HS-27A (cell line): ENCODE results near the gene GNB1L.

Source experiments
- DNase-seq: peaks from one replicate; pipeline ENCODE4 v3.0.0-alpha.2; 2012; ENCODE audit warnings: low read depth, missing footprints

GNB1L gene

GRCh38 chr22:19862619-19863246, 8.1 kb upstream of the GNB1L start:
- DNase-seq = no peak

- no peak for DNase-seq
These were observed 5.3 kb upstream of the GNB1L start for GRCh38 chr22:19859861-19860510.

GRCh38 chr22:19857382-19857781, 2.7 kb upstream of the GNB1L start:
- no peak for DNase-seq

GRCh38 chr22:19855504-19856409, 1.1 kb upstream of the GNB1L start:
- DNase-seq = no peak

DNA sequence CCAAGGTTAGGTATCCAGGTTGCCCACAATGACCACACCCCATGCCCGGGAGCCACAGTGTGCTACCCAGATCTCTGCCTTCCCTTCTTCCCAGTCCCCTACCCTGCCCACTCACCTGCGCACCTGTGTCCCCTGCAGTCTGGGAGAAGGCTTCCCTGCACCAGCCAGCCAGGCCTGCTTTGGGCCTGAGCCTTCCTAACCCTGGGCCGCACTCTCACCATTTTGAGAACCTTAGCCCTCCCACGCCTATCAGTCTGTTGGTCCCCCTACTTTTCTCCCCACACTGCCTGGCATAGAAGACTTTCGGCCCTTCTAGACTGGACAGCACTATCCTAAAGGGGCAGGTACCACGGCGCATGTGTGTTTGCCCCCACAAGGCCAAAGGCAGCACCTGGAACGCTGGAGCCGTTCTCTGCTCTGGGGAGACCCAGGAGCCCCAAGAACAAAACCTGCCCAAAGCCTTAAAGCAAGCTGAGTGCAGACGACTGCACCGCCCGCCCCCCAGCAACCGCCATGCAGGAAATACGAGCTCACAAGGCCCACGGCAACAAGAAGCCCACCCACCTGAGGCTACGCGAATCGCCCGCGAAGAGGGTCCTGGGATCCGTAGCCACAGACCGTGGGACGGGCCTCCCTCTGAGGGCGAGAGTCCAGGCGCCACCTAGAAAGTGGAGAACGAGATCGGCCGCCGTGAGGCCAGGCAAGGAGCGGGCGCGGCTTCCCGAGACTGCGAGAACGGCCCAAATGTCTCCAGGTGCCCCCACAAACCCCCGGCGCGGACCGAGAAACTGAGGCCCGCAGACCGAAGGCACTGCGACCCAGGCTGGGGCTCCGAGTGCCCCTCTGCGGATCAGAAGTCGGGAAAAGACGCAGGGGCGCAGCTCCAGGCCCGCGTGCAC, 546 bp downstream of the GNB1L start:
- no peak for DNase-seq

DNA sequence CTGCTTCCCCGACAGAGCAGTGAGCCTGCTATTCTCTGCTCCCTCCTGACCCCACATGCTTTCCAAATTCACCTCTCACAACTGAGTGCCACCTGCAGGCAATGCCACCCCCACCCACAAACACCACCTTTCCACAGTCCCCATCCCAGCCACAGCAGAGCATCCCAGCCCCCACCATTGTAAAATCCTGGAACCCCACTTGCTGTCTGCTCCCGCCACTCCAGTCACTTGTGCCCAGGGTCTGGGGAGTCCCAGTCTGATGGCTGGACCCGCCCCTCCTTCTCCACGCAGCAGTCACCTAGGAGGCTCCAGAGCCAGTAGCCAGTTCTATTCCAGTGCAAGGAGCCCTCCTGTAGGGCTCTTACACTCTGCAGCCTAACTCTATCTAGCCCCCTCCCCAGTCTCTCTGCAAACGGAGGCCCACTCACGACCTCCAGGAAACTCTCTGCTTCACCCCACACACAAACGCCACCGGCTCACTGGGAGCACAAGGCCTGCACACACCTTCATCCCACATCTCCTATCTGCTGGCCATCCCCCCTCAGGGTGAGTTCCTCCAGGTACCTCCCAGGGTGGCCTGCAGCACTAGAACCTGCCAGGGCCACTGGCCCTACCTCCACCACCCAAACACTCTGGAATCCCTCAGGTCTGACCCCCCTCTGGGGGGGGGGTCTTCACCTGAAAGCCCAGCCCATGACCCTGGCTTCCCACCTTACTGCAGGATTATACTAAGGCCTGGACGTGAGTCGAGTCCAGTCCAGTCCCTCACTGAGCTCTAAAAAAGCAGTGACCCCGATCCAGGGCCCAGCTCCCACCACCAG, 1.4 kb downstream of the GNB1L start:
- no peak for DNase-seq

- no peak for DNase-seq
These were observed 2.4 kb downstream of the GNB1L start for GRCh38 chr22:19852177-19852781.

DNA sequence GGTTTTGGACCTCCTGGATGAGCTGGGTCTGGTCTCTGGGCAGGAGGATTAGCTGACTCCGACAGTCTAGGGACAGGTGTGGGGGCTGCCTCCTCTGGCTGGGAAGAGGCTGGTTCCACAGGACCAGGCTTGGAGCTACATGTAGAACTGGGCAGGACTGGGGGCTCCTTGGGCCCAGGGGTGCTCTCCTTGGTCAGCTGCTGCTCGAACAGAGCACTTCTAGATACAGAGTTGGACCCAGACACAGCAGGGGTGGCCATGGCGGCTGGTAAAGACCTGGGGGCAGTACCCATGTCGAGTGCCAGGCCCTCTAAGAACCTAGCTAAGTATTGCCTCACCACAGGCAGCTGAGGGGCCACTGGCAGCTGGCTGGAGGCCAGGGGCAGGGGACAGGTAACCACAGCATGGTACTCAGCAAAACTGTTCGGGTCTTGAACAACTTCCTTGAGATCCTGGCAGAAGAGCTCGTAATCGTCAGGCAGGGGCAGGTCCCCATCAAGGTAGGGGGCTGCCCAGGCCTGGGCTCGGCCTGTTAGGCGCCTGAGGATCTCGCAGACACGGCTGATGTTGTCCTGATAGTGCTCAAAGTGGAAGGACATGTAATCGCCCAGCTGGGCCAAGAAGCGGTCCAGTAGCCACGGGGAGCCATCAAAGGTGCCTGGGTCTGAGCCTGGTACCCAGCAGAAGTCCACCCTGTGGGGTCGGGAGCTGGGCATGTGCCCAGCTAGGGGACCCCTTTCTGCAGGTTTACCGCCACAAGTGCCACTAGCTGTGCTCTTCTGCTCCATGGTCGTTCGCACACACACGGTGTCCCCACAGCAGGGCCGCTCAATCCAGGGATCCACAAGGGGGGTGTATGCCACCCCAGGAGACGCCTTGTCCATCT, 3.1 kb downstream of the GNB1L start:
- no peak for DNase-seq

DNA sequence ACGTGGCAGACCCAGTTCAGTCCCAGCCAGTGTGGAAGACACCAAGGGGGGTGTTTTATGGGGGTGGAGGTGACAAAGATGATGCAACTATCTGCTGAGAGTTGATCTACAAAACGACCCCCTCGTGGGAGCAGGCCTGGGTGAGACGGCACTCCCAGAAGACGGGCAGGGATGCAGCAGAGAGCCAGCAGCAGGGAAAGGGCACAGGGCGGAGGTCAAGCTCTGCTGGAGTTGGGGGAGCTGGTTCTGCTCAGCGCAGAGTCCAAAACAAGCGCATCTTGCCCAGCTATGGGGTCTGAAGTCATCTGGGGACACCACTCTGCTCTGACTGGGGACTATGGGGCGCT, 3.9 kb downstream of the GNB1L start:
- no peak for DNase-seq

DNA sequence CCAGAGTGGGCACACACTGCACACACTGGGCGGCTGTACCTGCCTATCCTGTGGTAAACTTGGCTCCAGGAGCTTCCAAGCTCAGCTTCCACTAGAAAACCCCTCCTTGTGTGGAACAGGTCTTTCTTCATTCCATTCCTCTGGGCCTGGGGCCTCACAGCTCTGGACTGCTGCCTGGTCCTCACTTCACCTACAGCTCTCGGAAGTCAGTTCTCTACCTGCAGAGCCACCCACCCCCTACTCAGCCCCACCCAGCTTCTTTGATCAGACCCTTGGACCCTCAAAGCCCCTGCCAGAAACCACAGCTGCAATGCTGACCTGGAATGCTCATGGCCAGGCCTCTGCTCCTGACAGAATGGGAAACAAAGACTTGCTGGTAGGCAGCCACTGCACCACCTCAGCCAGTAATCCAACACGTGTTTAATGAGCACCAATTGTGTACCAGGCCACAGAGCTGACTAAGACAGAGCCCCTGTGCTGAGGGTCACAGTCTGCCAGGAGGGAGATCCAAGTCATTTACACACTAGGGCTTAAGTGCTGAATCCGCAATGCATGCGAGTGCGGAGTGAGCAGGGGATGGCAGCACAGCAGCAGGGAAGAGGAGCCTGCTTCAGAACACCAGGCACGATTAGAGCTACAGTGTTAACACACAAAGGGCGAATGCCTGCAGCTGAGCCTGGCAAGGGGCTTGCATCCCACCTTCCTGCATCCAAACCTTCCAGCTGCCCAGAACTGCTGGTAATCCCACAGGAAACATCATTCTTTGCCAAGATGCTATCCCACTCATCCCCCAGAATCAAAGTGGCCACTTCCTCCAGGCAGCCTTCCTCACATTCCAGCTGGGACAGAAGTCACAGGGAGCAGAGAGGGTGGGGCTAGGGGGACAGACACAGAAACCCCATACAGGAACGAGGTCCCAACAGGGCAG, 4.6 kb downstream of the GNB1L start:
- DNase-seq = no peak

- DNase-seq = no peak
These were observed 6.1 kb downstream of the GNB1L start for GRCh38 chr22:19848298-19849224.

GRCh38 chr22:19847345-19847632, 7.4 kb downstream of the GNB1L start:
- no peak for DNase-seq

GRCh38 chr22:19846620-19847344, 7.9 kb downstream of the GNB1L start:
- no peak for DNase-seq

DNA sequence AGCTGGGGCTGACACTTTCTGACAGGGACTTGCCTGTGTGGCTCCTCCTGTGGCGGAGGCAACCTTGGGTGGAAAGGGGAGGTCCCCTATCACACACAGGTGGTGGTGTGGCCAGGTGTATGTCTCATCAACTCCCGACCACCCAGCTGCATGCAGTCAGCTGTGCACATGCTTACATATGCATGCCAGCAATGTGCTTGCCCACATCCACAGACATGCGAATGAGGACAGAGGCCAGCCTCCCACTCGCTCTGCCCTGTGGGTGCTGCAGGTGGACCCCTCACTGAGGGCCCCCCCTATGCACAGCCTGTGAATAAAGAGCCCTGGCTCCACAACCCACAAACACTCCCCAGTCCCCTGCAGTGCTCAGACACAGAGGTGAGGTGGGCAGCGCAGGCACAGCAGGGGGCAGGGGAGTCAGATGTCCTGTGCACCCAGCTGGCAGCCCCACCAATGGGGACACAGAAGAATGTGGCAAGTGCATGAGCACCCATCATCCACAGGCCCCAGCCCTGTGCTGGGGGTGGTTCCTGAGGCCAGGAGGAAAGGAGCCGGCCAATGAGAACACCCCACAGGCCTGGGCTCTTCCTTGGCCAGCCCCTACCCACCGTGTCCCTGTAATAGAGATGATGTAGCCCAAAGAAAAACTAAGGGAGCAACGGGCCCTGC, 9.5 kb downstream of the GNB1L start:
- no peak for DNase-seq

DNA sequence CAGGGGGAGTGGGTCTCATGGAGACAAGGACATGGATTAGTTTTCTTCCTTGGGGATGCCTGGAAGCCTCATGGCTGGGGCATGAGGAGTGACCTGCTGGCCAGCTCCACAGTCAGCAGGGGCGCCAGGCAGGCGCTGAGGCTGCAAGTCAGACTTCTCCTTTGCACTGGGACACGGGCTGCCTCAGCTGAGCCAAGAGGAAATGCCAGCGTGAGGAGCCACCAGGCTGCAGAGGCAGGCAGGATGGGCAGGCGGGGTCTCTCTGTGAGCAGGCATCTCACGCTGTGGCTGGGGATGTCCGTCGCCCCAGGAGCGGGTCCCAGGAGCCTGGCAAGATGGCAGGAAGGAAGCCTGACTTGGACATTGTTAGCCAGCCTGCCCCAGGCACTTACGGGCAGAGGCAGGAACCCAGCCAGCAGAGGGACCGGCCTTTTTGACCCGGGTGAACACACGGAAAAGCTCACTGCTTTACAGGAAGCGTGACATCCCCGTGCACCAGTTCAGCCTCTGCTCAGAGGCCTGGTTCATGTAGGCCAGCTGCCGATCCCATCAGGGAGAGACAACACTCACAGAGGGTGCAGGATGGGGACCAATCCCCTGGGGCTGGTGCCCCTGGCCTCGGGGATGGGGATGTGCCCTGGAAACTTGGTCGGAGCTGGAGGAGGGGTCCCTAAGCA, 10.2 kb downstream of the GNB1L start:
- DNase-seq = no peak

DNA sequence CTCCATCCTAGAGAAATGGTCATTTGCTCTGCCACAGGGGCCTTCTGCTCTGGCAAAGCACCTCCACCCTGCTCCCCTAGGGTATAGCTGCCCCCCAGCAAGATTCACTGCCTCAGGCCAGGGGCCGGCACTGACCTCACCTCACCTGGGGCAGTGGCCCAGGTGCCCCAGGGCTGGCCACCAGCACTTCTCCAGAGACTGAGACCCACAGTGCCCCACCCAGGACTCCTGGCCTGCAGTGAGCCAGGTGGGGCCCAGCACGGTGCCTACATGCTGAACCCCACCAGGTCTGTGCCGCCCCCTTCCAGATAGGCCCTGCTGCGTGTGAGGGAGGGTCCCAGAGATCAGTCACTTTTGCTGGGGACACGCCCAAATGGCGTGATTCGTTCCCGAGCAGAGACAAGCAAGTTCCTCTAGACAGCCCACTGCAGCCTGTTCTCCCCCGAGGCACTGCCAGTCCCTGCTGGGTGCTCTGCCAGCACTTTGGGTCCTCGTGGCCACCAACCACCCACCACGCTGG, 10.8 kb downstream of the GNB1L start:
- no peak for DNase-seq
